T-helper 22 cell (primary cell): ENCODE data around the gene VSIG10L2.
"Not testable (repeated sequence)": the region's sequence is repeated elsewhere in the genome, so short reads cannot be mapped to it uniquely, and the experiment has no call there.

ENCODE experiments used
- DNase-seq: peaks from one replicate; pipeline ENCODE4 v3.0.0-alpha.2; 2020; ENCODE audit warnings: low read depth

Gene VSIG10L2

DNA sequence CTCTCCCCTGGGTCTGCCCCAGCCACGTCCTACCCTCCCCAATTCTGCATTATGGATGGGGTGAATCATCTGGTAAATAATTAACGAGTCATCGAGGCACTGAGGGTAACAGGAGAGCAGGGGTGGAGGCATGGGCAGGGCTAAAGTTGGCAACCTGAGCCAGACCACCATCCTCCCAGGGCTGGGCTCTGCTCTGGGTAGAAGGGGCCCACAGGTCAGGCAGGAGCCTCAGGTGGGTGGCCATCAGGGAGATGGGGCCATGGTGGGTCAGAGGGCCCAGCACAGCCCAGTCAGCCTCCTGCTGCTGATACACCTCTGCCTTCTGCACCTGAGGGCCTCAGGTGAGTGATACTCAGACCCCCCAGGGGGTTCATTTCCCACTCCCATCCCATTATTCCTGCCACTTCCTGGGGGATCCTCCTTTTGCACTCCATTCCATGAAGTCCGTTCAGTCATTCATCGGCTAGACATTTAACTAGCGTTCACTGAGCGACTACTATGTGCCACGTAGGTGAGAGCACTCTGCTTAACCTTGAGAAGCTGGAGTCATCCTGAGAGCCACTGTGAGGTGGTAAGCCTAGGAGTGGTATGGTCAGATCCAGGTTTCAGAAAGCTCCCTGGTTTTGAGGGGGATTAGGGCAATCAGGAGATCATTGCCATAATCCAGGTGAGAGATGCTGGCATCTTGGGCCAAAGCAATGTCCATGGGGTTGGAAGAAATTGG is at the start of gene VSIG10L2:
VSIG10L2 (plus strand) TSS at position 248 of the 724 bp plus-strand sequence; CDS start at position 260, 12 bp downstream.
- DNase-seq, result no peak

GRCh38 chr11:125901872-125902271 is 44.0 kb upstream of the VSIG10L2 start:
- no peak for DNase-seq

DNA sequence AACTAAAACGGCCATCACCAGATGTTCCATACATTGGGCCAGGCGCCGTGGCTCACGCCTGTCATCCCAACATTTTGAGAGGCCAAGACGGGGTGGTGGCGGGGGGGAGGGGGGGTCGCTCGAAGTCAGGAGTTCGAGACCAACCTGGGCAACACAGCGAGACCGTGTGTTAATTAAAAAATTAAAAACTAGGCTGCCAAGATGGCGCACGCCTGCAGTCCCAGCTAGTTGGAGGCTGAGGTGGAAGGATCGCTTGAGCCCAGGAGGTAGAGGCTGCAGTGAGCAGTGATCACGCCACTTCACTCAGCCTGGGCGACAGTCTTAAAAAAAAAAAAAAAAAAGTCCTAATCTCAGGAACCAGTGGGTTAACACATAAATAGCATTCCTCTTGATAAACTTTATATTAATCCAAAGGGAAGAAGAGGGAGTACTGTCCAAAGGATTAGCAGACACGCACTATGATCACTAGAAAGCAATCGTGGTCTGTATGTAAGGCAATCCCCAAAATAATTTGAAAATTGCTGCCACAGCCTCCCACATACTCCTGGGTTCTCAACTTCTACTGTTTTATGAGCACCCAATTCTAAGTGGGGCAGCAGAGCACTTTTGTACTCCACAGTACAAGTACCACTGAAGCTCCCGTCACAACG is 43.4 kb upstream of the VSIG10L2 start:
- no peak for DNase-seq

DNA sequence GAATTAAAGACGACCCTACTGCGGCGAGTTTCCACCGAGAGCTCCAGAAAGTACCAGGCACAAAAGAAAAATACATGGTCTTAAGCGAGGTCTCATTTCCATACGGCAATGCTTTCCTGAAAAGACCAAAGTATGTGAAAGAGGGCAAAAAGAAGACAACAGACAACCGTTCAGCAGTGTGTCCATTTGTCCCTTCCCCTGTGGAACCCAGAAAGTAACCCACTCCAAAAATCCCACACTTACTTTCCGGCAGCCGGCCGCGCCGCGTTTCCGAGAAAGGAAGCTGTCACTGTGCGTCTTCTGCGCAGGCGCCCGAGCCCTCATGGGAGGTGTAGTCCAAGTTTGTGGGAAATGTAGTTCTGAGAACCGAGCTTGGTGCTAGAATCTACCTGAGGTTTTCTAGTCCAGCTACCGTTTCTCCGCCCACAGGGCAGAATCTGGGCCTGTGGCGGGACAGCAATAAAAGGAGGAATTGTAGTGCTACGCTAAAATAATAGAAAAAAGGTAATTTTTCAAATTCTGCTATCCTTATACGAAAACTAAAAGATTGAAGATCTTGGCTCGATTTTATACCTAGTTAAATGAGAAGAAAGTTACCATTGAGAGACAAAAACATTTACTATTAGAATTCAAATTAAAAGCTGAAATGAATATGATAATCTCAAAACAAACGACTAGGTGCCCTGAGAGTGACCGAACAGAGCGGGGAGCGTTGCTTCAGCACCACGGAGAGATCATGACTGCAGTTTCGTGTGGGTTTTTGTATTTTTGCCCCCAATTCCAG is 42.7 kb upstream of the VSIG10L2 start, which contains the start of gene PUS3:
PUS3 (minus strand) TSS at position 280 of the 784 bp plus-strand sequence. CDS start 6,922 bp downstream, outside the sequence.
- DNase-seq, result peak; percentile 74

DNA sequence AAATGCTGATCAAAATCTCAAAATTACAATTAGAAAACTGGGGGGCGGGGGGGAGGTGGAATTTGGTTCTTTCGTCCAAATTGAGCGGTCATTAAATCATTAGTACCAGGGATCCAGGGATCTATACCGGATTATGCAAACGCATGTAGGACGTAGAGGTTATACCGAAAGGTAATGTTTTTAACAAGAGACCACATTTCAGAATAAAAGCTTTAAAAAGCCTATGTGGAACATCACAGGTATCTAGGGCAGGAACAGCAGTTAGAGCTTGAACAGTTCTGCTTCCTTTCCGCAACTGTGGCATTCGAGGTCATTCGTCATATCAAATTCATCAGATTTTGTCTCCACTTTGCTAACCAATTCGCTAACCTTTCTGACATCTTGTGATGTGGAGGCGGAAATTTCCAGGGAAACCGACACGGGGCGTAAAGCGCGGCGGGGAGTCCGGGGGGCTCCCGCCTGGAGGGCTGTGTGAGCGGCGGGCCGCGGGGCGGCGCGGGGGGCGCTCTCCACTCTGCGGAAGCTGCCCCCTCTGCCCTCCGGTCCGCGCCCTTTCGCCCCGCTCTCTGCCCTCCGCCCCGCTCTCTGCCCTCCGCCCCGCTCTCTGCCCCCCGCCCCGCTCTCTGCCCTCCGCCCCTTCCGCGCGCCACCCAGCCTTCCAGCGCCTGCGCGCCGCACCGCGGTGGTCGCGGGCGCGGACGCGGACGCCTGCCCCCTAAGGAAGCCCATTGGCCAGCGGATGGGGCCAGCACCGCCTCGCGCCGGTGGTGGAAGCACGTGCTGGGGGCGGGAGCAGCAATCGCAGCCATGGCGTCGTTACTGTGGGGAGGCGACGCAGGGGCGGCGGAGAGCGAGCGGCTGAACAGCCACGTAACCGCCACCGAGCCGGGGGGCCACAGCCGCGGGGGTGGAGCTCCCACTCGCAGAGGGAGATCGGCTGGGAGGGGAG is 41.9 kb upstream of the VSIG10L2 start, which contains the start of gene DDX25:
DDX25 (plus strand) TSS at position 798 of the 949 bp plus-strand sequence; CDS start at position 808, 10 bp downstream.
- peak; percentile 17 for DNase-seq

DNA sequence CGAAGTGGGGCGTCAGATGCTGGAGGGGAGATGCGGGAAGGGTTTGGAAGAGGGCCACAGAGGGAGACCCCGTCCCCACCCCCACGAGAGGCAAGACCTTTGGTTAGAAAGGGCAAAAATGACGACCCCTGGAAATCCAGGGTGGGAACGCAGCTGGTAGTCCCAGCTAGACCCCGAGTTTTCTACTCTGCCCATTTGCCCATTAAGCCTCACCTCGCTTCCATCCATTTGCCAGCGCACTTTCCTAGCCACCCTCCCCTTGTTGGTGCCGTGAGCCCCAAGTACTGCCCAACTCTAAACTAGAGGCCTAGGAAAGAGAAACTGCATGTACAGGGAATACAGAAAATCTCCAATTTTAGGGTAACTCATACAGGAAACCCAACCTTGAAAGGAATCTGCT is 41.2 kb upstream of the VSIG10L2 start:
- DNase-seq, result no peak

GRCh38 chr11:125910226-125910849 is 35.5 kb upstream of the VSIG10L2 start:
- DNase-seq, result no peak

DNA sequence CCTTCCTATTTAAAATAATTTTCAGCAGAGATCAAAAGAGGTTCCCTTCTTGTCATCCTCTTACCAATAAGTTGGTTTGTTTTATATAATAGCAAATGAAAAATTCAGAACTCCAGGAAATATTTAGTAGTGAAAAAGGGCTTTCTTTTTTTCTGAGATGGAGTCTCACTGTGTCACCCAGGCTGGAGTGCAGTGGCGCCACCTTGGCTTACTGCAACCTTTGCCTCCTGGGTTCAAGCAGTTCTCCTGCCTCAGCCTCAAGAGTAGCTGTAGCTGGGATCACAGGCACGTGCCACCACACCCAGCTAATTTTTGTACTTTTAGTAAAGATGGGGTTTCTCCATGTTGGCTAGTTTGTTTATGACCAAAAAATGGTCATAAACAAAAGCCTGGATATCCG is 31.2 kb upstream of the VSIG10L2 start:
- DNase-seq, result not testable (repeated sequence)

DNA sequence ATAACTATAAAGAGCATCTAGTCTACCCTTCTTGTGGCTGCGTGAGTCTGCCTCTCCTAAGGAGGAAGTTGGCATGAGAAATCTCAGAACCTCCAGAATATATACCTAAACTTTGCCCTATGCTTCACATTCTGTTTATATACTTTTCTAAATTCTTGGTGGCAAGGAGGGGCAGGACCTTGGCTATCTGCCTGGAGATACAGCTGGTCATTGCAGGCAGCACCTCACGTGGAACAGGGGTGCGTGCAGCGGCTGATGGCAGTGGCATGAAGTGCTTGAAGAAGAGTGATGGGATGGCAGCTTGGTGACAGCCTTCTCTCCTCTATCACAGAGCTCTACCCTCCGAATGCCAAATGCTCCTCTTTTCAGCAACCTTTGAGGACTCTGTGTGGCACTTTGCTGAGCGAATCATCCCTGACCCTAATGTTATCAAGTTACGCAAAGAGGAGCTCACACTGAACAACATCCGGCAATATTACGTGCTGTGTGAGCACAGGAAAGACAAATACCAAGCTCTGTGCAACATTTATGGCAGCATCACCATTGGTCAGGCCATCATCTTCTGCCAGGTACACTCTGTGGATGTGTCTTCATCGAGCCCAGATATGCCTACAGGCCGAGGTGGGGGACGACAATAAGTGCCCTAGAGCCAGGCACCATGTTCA is 29.0 kb upstream of the VSIG10L2 start:
- DNase-seq, result no peak

GRCh38 chr11:125918140-125918840 is 27.6 kb upstream of the VSIG10L2 start:
- no peak for DNase-seq

DNA sequence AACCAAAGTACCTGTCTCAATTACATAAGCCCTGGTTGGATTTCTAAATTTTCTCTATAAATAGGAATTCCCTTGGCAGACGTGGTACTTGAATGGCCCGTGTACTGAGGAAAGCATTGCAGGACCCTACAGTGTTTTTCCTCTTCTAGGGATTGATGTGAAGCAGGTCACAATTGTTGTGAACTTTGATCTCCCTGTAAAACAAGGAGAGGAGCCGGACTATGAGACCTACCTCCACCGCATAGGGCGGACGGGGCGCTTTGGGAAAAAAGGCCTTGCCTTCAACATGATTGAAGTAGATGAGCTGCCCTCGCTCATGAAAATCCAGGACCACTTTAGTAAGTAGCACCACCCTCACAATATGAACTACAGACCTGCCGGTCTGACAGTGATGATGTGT is 24.8 kb upstream of the VSIG10L2 start:
- no peak for DNase-seq

DNA sequence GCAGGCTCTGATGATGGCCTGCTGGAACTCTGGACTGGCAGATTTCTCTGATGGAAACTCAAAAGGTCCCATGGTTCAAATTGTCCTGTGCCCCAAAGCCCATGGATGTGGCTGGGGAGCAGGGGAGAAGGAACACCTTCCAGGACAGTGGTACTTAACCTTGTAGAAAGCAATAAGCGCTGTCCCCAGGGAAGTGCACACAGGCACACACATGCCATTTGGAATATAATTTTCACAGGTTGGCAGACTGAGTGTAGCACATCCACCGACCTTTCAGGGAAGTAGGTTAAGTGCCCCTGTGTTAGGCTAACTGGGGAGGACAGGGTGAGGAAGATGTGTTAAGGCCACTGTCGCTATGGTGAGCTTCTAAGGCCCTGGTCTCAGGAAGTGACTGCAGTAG is 23.7 kb upstream of the VSIG10L2 start:
- DNase-seq, result no peak

DNA sequence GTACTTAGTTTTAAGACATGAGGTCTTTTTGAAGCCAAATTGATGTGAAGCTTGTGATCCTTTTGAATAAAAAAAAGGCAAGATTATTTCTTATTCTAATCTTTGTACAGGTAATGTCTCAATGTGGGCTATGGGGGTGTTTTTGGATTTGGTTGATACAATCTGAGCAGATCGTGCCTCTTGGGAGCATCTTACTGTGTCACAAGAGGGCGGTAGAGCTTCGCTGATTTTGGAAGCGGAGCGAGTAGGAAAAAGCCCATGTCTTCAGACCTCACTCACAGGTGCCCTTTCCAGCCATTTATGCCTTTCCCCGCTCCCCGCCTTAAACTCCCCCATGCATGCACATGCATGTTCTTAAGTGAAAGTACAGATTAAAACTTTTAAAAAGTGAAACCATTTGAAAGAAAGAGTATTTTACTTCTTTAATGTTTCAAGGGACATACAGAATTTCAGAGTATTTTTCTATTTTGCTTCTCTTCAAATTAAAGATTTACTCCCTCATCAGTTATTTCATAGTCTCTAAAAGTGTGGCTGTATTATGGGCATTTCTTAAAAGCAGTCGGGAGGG is 22.7 kb upstream of the VSIG10L2 start:
- no peak for DNase-seq

DNA sequence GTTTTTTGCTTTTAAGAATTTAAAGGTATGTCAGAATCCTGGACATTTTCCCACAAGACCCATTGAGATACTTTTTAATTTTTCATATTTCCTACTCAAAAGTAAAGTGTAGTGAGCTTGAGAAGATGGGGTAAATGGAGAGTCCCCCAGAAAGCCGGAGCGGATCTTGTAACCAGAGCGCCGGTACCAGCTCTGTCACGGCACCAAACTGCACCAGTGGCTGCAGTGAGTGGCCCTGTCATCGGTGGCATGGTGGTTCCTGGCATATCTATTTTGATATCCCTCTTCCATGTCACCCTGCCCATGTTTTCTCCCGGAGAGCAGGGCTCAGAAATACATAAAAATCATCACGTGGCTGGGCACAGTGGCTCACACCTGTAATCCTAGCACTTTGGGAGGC is 22.2 kb upstream of the VSIG10L2 start:
- DNase-seq, result no peak

- DNase-seq, result no peak
Observed at GRCh38 chr11:125924384-125925007, 21.3 kb upstream of the VSIG10L2 start.

DNA sequence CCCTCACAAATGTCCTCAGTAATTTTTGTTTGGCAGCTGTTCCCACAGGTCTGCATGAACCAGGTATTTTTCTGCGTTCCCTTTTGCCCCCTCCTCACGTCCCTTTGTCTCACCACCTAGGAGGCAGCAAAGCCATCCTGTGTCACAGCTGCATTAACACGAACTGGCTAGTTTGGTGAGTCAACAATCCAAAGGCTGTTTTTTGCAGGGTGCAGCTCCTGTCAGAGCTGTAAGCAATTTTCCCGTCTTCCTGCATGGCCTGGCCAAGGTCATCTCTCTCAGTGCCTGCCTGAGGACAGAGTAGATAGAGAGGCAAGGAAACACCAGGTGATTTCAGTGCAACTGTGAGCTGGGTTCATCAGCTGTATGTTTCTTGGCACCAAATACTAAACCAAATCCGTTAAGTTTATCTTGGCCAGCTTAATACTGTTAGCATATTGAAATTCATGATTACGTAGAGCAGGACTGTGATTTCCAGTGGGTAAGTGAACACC is 20.6 kb upstream of the VSIG10L2 start:
- DNase-seq, result no peak

DNA sequence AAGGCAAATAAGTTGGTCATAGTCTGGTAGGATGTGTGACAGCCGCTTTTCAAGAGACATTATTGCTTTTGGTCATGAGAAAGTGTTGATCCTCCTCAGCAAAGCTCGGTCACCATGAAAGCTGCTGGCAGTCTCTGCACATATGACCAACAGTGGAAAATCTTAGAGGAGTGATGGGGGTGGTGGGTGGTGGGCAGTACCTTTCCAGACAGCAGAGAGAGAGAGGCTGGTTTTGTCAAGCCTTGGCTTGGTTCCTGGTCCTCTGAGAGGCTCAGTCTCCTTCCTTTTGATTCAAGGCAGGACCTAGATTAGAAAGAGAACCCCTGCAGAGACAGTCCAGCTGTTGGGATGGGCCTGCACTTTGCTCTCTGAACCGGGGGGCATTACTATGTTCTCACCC is 20.0 kb upstream of the VSIG10L2 start:
- DNase-seq, result no peak

DNA sequence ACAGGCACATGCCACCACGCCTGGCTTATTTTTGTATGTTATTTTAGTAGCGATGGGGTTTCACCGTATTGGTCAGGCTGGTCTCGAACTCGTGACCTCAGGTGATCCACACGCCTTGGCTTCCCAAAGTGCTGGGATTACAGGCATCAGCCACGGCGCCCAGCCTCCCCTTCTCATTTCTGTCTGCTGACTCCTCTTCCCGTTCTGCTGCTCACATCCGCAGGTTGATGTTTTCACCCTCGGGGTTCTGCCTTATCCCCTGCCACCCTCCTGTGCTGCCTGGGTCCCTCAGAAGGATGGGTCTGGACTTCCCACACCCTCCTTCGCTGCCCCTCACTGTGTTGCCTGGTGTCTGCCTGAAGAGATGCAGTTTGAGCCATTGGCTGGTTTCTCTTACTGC is 19.2 kb upstream of the VSIG10L2 start:
- no peak for DNase-seq
